ENCODE measurements around the gene AHSP. TPM values are rescaled to one million over a fixed set of nuclear protein-coding genes. Genes with fewer than 3 reads are reported as not detected.

Gene AHSP
- total and polyA plus RNA-seq, 2 of the 4 experiments (the other 2 are of a cell fraction): not detected

DNA sequence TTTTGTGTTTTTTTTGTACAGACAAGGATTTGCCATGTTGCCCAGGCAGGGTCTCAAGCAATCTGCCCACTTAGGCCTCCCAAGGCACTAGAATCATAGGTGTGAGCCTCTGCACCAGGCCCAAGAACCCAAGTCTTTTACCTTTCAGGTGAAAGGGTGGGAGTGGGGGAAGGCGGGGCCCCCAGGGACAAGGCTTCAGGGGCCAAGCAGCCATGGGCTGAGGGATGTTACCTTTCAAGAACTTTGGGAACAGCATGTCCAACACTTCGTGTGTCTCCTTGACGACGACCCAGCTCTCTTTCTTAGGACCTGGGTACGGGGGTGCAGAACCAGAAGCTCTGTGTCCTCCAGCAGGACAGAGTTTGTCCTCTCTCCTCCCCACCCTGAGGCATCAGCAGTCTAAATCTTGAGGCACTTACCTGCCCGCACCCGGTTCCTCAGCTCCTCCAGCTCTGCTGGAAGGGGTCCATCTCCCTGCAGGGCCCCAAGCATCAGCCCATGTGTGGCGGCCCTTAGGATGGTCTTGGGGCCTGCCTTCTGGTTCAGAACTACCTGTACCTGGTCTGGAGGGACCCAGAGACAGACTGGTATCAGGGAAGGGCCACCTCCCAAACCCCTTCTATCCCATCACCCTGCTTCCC lies 35.8 kb upstream of the AHSP start:
- H2AFZ ChIP-seq (replicated peaks; ENCODE audit: low read length, poor library complexity): no peak overlapping the region
- H3K4me2 ChIP-seq (ENCODE audit: low read depth, low read length): no peak overlapping the region
- H3K9me1 ChIP-seq (ENCODE audit: insufficient read depth, low read length): no peaks in the 10 kb centered on the region; the same call in 1 of the 2 replicates
- BruUV-seq (replicated peaks): no TSS peak
- H2BK120ac ChIP-seq (ENCODE audit: low read depth, low read length): no peak overlapping the region
- H3K4me1 ChIP-seq (ENCODE audit: control insufficient read depth, insufficient read depth, low read length): peaks cover 6% of the 10 kb centered on the region; the same call in 1 of the 2 replicates
- WGBS, 2 experiments (ENCODE audit: extremely low coverage in 2 of 2, insufficient read length in 1 of 2): 100% methylated on average over 1 of the region's 8 CpGs; no CpG with 5 or more reads in 1 of the 2 experiments
- H4K5ac ChIP-seq (ENCODE audit: low read depth, low read length): no peak overlapping the region
- no peak overlapping the region for H3K4ac ChIP-seq (ENCODE audit: low read depth, low read length)
- H3K9me3 ChIP-seq (ENCODE audit: control insufficient read depth, insufficient read depth, low read length): no peaks in the 10 kb centered on the region
- no peak overlapping the region for H2BK15ac ChIP-seq (ENCODE audit: low read depth, low read length)
- H3K4me3 ChIP-seq (ENCODE audit: insufficient read depth, low read depth, low read length): no peak overlapping the region
- no peak overlapping the region for H3K56ac ChIP-seq (ENCODE audit: extremely low read depth, insufficient read depth, low read length)
- in situ Hi-C loops (cut with MboI; ENCODE audit: low sequenced_read_pairs): no loop called here
- no peak overlapping the region for H3K18ac ChIP-seq (ENCODE audit: low read depth, low read length)
- H3K9ac ChIP-seq (ENCODE audit: low read depth, low read length): no peak overlapping the region
- no peak overlapping the region for H2BK5ac ChIP-seq (ENCODE audit: low read depth, low read length, poor library complexity, severe bottlenecking)
- ChIA-PET CTCF (no interaction called here), POLR2A (ENCODE audit: unreplicated experiment) (no interaction called here)
- H2BK20ac ChIP-seq (ENCODE audit: low read depth, low read length): no peak overlapping the region
- ATAC-seq (ENCODE audit: low read depth) (no peak), DNase-seq (no peak)
- H4K91ac ChIP-seq (ENCODE audit: insufficient read depth, low read depth, low read length): no peak overlapping the region
- H3K14ac ChIP-seq (replicated peaks; ENCODE audit: low read depth, low read length): no peak overlapping the region
- dilution Hi-C loops (cut with HindIII; ENCODE audit: low sequenced_read_pairs, unreplicated experiment): no loop called here
- no peak overlapping the region for H3K27ac ChIP-seq (ENCODE audit: insufficient read depth, low read length)
- intact Hi-C loops (cut with micrococcal nuclease): no loop called here
- no peak overlapping the region for H4K8ac ChIP-seq (ENCODE audit: low read depth in 2 of 2, low read length in 2 of 2)
- H2AK9ac ChIP-seq (replicated peaks; ENCODE audit: low read depth, low read length, poor library complexity): peak overlapping the region; percentile 31
- H3K23ac ChIP-seq (ENCODE audit: low read depth, low read length): no peak overlapping the region
- peaks cover 58% of the 10 kb centered on the region for H3K36me3 ChIP-seq (ENCODE audit: control insufficient read depth, insufficient read depth, low read length)
- no peak overlapping the region for H2AK5ac ChIP-seq (ENCODE audit: low read depth, low read length)
- H4K20me1 ChIP-seq (ENCODE audit: insufficient read depth, low read length): peaks cover 3% of the 10 kb centered on the region; the same call in 1 of the 2 replicates
- no peak for TF ChIP-seq CHD1 (IDR thresholded peaks at IDR 0.05; ENCODE audit: low read depth, low read length)
- no peaks in the 10 kb centered on the region for H3K79me1 ChIP-seq (ENCODE audit: low read depth in 1 of 2, low read length in 2 of 2)
- peaks cover 2% of the 10 kb centered on the region; the same call in 1 of the 2 replicates for H3K27me3 ChIP-seq (ENCODE audit: control insufficient read depth, insufficient read depth, low read length)
